OCI-LY1 (cell line): ENCODE measurements around the gene SLC2A2.

Experiments used
- H2AFZ ChIP-seq: fragments of 200-600 bp; sonication (generic), shearing (Covaris generic); 2 replicates; pipeline ENCODE4 v1.6.0; 2014; ENCODE audit warnings: antibody characterized with exemption, mild to moderate bottlenecking, low read length
- H3F3A ChIP-seq: fragments of 200-600 bp; sonication (generic), shearing (Covaris generic); 2 replicates; pipeline ENCODE4 v1.6.0; 2014; ENCODE audit warnings: mild to moderate bottlenecking, antibody characterized with exemption, low read length, moderate library complexity; ENCODE audit not compliant: insufficient read depth
- H3K27ac ChIP-seq: fragments of 200-600 bp; sonication (generic); 2 replicates; pipeline ENCODE4 v1.5.1; 2014; ENCODE audit warnings: low read length, mixed run types, mild to moderate bottlenecking, low read depth; ENCODE audit not compliant: poor library complexity, severe bottlenecking
- H3K27me3 ChIP-seq: fragments of 200-600 bp; sonication (generic); 2 replicates; pipeline ENCODE4 v1.6.0; 2014; ENCODE audit warnings: antibody characterized with exemption, mild to moderate bottlenecking, low read length, moderate library complexity; ENCODE audit not compliant: insufficient read depth
- H3K36me3 ChIP-seq: fragments of 200-600 bp; sonication (generic); 2 replicates; pipeline ENCODE4 v1.6.1; 2014; ENCODE audit warnings: mild to moderate bottlenecking, antibody characterized with exemption, low read length, moderate library complexity, mixed read lengths; ENCODE audit not compliant: insufficient read depth
- H3K4me1 ChIP-seq: fragments of 200-600 bp; sonication (generic); 2 replicates; pipeline ENCODE4 v1.5.1; 2014; ENCODE audit warnings: mild to moderate bottlenecking, low read length, moderate library complexity; ENCODE audit not compliant: insufficient read depth, severe bottlenecking
- H3K4me2 ChIP-seq: fragments of 200-600 bp; sonication (generic), shearing (Covaris generic); 2 replicates; pipeline ENCODE4 v1.6.1; 2014; ENCODE audit warnings: low read length
- H3K4me3 ChIP-seq: fragments of 200-600 bp; sonication (generic); 2 replicates; pipeline ENCODE4 v1.5.1; 2014; ENCODE audit warnings: low read length, low read depth, mild to moderate bottlenecking, mixed read lengths; ENCODE audit not compliant: poor library complexity, severe bottlenecking
- H3K79me2 ChIP-seq: fragments of 200-600 bp; shearing (Covaris generic); 2 replicates; pipeline ENCODE4 v1.6.1; 2016; ENCODE audit warnings: mixed run types, low read length, mixed read lengths; ENCODE audit not compliant: insufficient read depth
- H3K9ac ChIP-seq: fragments of 200-600 bp; sonication (generic), shearing (Covaris generic); 2 replicates; pipeline ENCODE4 v1.6.1; 2014; ENCODE audit warnings: mild to moderate bottlenecking, low read length, mixed read lengths
- H3K9me2 ChIP-seq: fragments of 200-600 bp; sonication (generic), shearing (Covaris generic); 2 replicates; pipeline ENCODE4 v1.6.1; 2014; ENCODE audit warnings: low read depth, mild to moderate bottlenecking, low read length, mixed read lengths
- H3K9me3 ChIP-seq: fragments of 200-600 bp; shearing (Covaris generic); 2 replicates; pipeline ENCODE4 v1.6.1; 2014; ENCODE audit warnings: low read length, mixed read lengths
- H4K20me1 ChIP-seq: fragments of 200-600 bp; sonication (generic), shearing (Covaris generic); 2 replicates; pipeline ENCODE4 v1.6.0; 2016; ENCODE audit warnings: mild to moderate bottlenecking, low read length; ENCODE audit not compliant: insufficient read depth
- CTCF ChIP-seq: fragments of 200-600 bp; sonication (generic), shearing (Covaris generic); IDR thresholded peaks from 2 replicates; pipeline ENCODE4 v1.5.1; 2017; ENCODE audit warnings: mild to moderate bottlenecking, antibody characterized with exemption, low read length, moderate library complexity, mixed read lengths
- EZH2 ChIP-seq: fragments of 200-600 bp; sonication (generic), shearing (Covaris generic); IDR thresholded peaks from 2 replicates; pipeline ENCODE4 v1.8.0; 2017; ENCODE audit warnings: borderline replicate concordance, mixed run types, mild to moderate bottlenecking, antibody characterized with exemption, low read length, moderate library complexity, mixed read lengths

The SLC2A2 gene

GRCh38 chr3:171054231-171054630, 27.7 kb upstream of the SLC2A2 start:
- no peak overlapping the region for H3K9ac ChIP-seq
- H3K27me3 ChIP-seq, result no peaks in the 10 kb centered on the region
- H3F3A ChIP-seq, result no peaks in the 10 kb centered on the region
- H3K36me3 ChIP-seq, result no peaks in the 10 kb centered on the region
- H3K4me2 ChIP-seq, result no peak overlapping the region
- TF ChIP-seq EZH2, result no peak
- TF ChIP-seq CTCF, result no peak
- H2AFZ ChIP-seq, result no peak overlapping the region
- no peaks in the 10 kb centered on the region for H3K79me2 ChIP-seq
- no peaks in the 10 kb centered on the region for H3K4me1 ChIP-seq
- no peaks in the 10 kb centered on the region for H4K20me1 ChIP-seq
- no peaks in the 10 kb centered on the region for H3K9me2 ChIP-seq
- H3K4me3 ChIP-seq, result no peak overlapping the region
- H3K9me3 ChIP-seq, result no peaks in the 10 kb centered on the region
- H3K27ac ChIP-seq, result no peak overlapping the region

DNA sequence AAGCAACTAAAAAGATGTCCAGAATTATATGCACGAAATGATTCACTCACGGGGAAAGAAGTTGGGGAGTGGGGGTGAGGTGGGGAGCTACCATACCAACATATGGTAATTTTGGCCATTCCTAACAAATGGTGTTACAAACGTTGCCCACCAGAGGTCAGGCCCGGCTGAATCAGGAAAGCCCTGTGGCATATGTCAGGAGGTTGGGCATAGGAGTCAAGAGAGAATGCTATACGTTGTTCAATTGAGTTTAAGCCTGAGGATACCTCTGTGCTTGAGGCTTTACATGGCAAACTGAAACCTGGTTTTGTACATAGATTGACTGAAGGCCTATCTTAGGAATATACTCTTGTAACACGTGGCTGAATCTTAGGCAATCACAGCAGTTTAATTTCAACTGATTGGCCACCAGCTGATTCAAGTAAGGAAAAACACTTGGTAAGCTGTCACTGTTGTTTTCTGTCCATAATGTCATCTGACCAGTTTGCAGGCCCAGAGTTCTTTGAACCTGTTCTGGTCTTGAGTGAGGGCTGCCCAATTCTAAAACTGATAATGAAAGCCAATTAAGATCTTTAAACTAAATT, 23.4 kb upstream of the SLC2A2 start:
- no peaks in the 10 kb centered on the region for H3K79me2 ChIP-seq
- TF ChIP-seq EZH2 (no peak), CTCF (peak; percentile 54; the same call in 1 of the 2 replicates)
- H2AFZ ChIP-seq, result no peak overlapping the region
- no peak overlapping the region for H3K4me2 ChIP-seq
- H3K27ac ChIP-seq, result no peak overlapping the region
- H3K9me3 ChIP-seq, result no peaks in the 10 kb centered on the region
- no peaks in the 10 kb centered on the region for H3K27me3 ChIP-seq
- no peaks in the 10 kb centered on the region for H3K9me2 ChIP-seq
- H4K20me1 ChIP-seq, result no peaks in the 10 kb centered on the region
- no peaks in the 10 kb centered on the region for H3F3A ChIP-seq
- no peaks in the 10 kb centered on the region for H3K4me1 ChIP-seq
- no peaks in the 10 kb centered on the region for H3K36me3 ChIP-seq
- H3K4me3 ChIP-seq, result no peak overlapping the region
- no peak overlapping the region for H3K9ac ChIP-seq

DNA sequence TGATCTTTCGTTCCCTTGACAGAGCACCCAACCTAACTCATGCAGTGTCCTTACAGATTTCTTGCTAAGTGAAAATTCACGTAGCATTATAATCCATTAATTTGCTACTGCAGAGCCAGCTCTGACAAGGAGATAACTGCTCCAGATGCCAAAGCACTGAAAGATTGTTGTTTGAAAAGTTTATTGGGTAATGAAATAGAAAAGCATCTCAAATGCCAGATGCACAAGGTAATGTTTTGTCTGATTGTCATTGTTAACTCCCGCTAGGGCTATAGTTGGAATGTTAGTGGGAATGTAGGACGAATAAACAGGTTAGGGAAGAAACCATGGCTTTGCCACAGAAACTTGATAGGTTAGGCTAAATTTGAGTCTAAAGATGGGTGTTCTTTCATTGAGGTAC, 20.2 kb upstream of the SLC2A2 start:
- H3K27me3 ChIP-seq, result no peaks in the 10 kb centered on the region
- no peak overlapping the region for H3K9ac ChIP-seq
- H3F3A ChIP-seq, result no peaks in the 10 kb centered on the region
- TF ChIP-seq CTCF, result no peak
- no peak for TF ChIP-seq EZH2
- H3K36me3 ChIP-seq, result no peaks in the 10 kb centered on the region
- H3K4me2 ChIP-seq, result no peak overlapping the region
- H3K27ac ChIP-seq, result no peak overlapping the region
- no peaks in the 10 kb centered on the region for H3K79me2 ChIP-seq
- no peaks in the 10 kb centered on the region for H3K9me3 ChIP-seq
- H3K4me3 ChIP-seq, result no peak overlapping the region
- H4K20me1 ChIP-seq, result no peaks in the 10 kb centered on the region
- no peaks in the 10 kb centered on the region for H3K4me1 ChIP-seq
- no peak overlapping the region for H2AFZ ChIP-seq
- no peaks in the 10 kb centered on the region for H3K9me2 ChIP-seq
